Hepatocyte (in vitro differentiated cells): ENCODE results near the gene ZFHX3.

Source experiments
- CTCF ChIP-seq: fragments of 200-600 bp; sonication (generic); IDR thresholded peaks from 2 replicates; pipeline ENCODE4 v1.5.1; 2016; ENCODE audit warnings: antibody characterized with exemption, mild to moderate bottlenecking; ENCODE audit not compliant: poor library complexity
- EZH2 ChIP-seq: fragments of 200-600 bp; sonication (generic); IDR thresholded peaks from 2 replicates; pipeline ENCODE4 v1.6.1; 2016; ENCODE audit warnings: antibody characterized with exemption, mild to moderate bottlenecking, borderline replicate concordance
- EZH2phosphoT487 ChIP-seq: fragments of 200-600 bp; sonication (generic); IDR thresholded peaks from one replicate; pipeline ENCODE4 v1.6.1; 2018; ENCODE audit warnings: antibody characterized with exemption, mild to moderate bottlenecking, low read depth, moderate library complexity; ENCODE audit not compliant: unreplicated experiment, severe bottlenecking

GRCh38 chr16:72961863-72962262, 86.1 kb downstream of the ZFHX3 start:
- TF ChIP-seq CTCF (no peak), EZH2 (no peak), EZH2phosphoT487 (no peak)
